Lung (tissue), 16 donors: ENCODE data around the gene UTS2R. TPM values are rescaled to one million over a fixed set of nuclear protein-coding genes. Genes with fewer than 3 reads are reported as not detected.

Experiments used
- ATAC-seq: fragments of 200-7000 bp; cut with Tn5 transposase; one replicate; pipeline ENCODE4 v1.9.1; 2020; ENCODE audit warnings: moderate number of reproducible peaks; ENCODE audit not compliant: insufficient read depth, low FRiP score
- DNase-seq, 3 donors: peaks; one replicate each; pipeline ENCODE4 v3.0.0-alpha.2; 2013 to 2017
- H3K27ac ChIP-seq, 2 donors: one replicate each; pipeline ENCODE4 v1.5.1; 2013; ENCODE audit warnings: mild to moderate bottlenecking in 2 of 2, moderate library complexity in 2 of 2, control low read depth in 1 of 2, inconsistent platforms in 1 of 2, low read depth in 1 of 2, low read length in 1 of 2
- H3K27me3 ChIP-seq, 3 donors: one replicate each; pipeline ENCODE4 v1.5.1; 2013; ENCODE audit warnings: low read length in 2 of 3; ENCODE audit not compliant: control insufficient read depth in 3 of 3, insufficient read depth in 3 of 3
- H3K36me3 ChIP-seq, 4 donors: one replicate each; pipeline ENCODE4 v1.5.1; 2013; ENCODE audit warnings: low read length in 4 of 4, mild to moderate bottlenecking in 1 of 4, moderate library complexity in 1 of 4; ENCODE audit not compliant: control insufficient read depth in 4 of 4, insufficient read depth in 4 of 4
- H3K4me1 ChIP-seq, 5 donors: one replicate each; pipeline ENCODE4 v1.5.1; 2013; ENCODE audit warnings: low read length in 5 of 5, mild to moderate bottlenecking in 2 of 5, moderate library complexity in 1 of 5; ENCODE audit not compliant: control insufficient read depth in 5 of 5, insufficient read depth in 5 of 5
- H3K4me3 ChIP-seq: one replicate; pipeline ENCODE4 v1.5.1; 2013; ENCODE audit warnings: mild to moderate bottlenecking, control low read depth, moderate library complexity
- H3K9ac ChIP-seq, 2 donors: one replicate each; pipeline ENCODE4 v1.5.1; 2013; ENCODE audit warnings: low read length in 2 of 2, control low read depth in 1 of 2; ENCODE audit not compliant: insufficient read depth in 1 of 2
- H3K9me3 ChIP-seq, 4 donors: one replicate each; pipeline ENCODE4 v1.5.1; 2013; ENCODE audit warnings: low read length in 3 of 4, mild to moderate bottlenecking in 1 of 4, moderate library complexity in 1 of 4; ENCODE audit not compliant: control insufficient read depth in 4 of 4, insufficient read depth in 3 of 4
- WGBS, 2 donors: extraction: QIAGEN DNeasy Blood & Tissue Kit; methylation state at CpG; one replicate each; pipeline ENCODE4 v1.1.7; 2013; 5-methylcytosine and 5-hydroxymethylcytosine counted together
- long read RNA-seq, 5 donors: transcript quantifications; one replicate each; lab custom pipeline, GENCODE V29; 2026
- polyA plus RNA-seq, 2 donors: library from polyadenylated mRNA; stranded (reverse); fragments of 200-250 nt; gene quantifications; one replicate each; pipeline ENCODE4 v1.2.1, GENCODE V29; 2013
- total RNA-seq, 2 donors: library from RNA; depleted of rRNA in 1 of 2; stranded (reverse); fragments of >200 nt in 1 of 2; gene quantifications; one replicate each; pipeline ENCODE4 v1.2.1, GENCODE V29; 2014 to 2021
- TF ChIP-seq, protein P1 (sequence below): IDR thresholded peaks from 2 replicates; pipeline ENCODE4 v1.5.1; 2012; ENCODE audit warnings: mild to moderate bottlenecking; ENCODE audit errors: control extremely low read depth, extremely low read depth
- donor health status: control.
- donor health status: control.
- donor health status: Bipolar disorder and iron deficiency.
- donor health status: healthy.
- donor health status: DM: yes; HTN: yes; CAD: no.

The UTS2R gene
- total RNA-seq: under 1 TPM in 1 of 2 donors, not detected in 1; 0.17 TPM
- not detected for polyA plus RNA-seq
- long read RNA-seq, donor 1: 0 reads
- long read RNA-seq, donor 2: 0 reads
- long read RNA-seq, donor 3: 0 reads
- long read RNA-seq, donor 4: 0 reads
- long read RNA-seq, donor 5: 0 reads

GRCh38 chr17:82371333-82372248, at the start of gene UTS2R:
Gene UTS2R (plus strand): TSS chr17:82371765. CDS start chr17:82374325, 2,560 bp downstream.
- Histone ChIP-seq H3K4me1 (peaks cover 0 to 18% (median 8%) of the 10 kb centered on the region in 5 donors), H3K27me3 (peaks cover 22 to 43% (median 38%) of the 10 kb centered on the region in 3 donors), H3K4me3 (no peak within 1 kb of the TSS), H3K9me3 (peaks cover 0 to 7% (median 0%) of the 10 kb centered on the region in 4 donors), H3K27ac (no peak within 1 kb of the TSS), H3K36me3 (no peaks in the 10 kb centered on the region), H3K9ac (no peak within 1 kb of the TSS)
- 4 to 7% methylated on average over 69 to 109 of the region's 109 CpGs for WGBS, 2 donors
- ATAC-seq (no peak), DNase-seq (no peak)
- TF ChIP-seq, protein P1, sequence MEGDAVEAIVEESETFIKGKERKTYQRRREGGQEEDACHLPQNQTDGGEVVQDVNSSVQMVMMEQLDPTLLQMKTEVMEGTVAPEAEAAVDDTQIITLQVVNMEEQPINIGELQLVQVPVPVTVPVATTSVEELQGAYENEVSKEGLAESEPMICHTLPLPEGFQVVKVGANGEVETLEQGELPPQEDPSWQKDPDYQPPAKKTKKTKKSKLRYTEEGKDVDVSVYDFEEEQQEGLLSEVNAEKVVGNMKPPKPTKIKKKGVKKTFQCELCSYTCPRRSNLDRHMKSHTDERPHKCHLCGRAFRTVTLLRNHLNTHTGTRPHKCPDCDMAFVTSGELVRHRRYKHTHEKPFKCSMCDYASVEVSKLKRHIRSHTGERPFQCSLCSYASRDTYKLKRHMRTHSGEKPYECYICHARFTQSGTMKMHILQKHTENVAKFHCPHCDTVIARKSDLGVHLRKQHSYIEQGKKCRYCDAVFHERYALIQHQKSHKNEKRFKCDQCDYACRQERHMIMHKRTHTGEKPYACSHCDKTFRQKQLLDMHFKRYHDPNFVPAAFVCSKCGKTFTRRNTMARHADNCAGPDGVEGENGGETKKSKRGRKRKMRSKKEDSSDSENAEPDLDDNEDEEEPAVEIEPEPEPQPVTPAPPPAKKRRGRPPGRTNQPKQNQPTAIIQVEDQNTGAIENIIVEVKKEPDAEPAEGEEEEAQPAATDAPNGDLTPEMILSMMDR: no peak

DNA sequence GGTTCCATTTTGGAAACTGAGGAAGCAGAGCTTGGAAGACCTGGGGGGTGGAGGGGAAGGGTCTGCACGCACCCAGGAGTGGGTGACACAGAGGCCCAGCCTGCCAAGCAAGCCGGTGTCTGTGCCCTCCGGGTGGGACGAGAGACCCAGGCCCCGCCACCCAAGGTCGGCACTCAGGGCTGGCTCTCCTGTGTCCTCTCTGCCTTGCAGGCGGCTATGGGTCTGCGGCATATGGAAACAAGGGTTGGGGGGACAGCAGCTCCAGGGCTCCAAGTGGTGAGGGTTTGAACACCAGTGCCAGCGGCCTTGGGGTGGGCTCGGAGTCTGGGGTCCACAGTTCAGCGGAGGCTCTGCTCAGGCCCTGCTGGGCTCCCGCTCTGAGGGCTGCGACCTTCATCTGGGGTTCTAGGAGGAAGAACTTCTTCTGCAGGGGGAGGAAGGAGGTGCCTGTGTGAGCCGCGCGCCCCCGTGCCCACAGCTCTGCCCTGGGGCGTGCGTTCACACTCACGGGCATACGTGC, 49.6 kb upstream of the UTS2R start:
- 69 to 75% methylated on average over 19 to 21 of the region's 21 CpGs for WGBS, 2 donors
- TF ChIP-seq, protein P1: no peak
- Histone ChIP-seq H3K27ac (no peak overlapping the region), H3K9ac (no peak overlapping the region), H3K9me3 (no peaks in the 10 kb centered on the region), H3K36me3 (peaks cover 0 to 8% (median 0%) of the 10 kb centered on the region in 4 donors), H3K4me3 (no peak overlapping the region), H3K27me3 (peaks cover 0 to 11% (median 0%) of the 10 kb centered on the region in 3 donors), H3K4me1 (peaks cover 0 to 3% (median 0%) of the 10 kb centered on the region in 5 donors)
- DNase-seq (no peak), ATAC-seq (no peak)

DNA sequence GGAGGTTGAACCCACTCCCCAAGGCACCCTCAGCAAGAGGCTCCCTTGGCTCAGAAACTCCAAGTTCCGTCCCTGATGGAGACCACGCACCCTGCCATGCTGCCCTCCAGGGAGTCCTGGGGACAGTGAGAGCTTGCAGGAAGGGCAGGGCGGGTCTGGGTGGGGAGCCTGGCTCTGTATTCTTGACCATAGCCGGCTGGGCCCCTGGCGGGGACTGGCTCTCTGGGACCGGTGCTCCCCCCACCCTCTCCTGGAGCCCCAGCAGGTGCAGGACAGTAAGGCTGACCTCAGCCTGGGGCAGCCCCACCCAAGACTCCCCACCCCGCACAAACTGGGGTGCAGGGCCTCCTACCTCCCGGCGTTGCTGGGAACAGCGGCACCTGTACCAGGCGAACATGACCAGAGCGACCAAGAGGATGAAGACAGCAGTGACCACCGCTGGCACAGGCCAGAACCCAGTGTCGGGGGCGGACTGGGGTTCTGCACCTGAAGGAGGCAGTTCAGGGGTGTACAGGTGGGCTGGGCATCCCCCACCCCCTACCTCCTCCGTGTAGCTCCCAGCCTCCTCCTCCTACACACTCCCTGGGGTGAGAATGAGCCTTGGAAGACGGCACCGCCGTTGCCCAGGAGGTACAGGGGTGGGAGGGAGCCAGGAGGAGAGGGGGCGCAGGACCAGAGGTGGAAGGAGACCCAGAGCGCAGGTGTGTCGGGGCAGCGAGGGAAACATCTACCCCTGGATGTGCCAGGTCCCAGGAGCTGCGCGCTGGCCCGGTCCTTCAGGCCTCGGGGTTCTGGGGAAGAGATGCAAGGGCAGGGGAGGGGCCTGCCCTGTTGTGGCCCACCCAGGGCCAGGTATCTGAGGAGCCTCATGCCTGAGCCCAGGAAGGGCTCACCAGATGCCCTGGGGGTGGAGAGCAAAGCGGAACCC, 48.8 kb upstream of the UTS2R start:
- no peak for DNase-seq
- H3K27ac ChIP-seq: no peak overlapping the region
- no peak overlapping the region for H3K9ac ChIP-seq
- peaks cover 0 to 11% (median 4%) of the 10 kb centered on the region in 3 donors for H3K27me3 ChIP-seq
- H3K36me3 ChIP-seq: peaks cover 0 to 8% (median 0%) of the 10 kb centered on the region in 4 donors
- no peak overlapping the region for H3K4me3 ChIP-seq
- peaks cover 0 to 3% (median 0%) of the 10 kb centered on the region in 5 donors for H3K4me1 ChIP-seq
- no peak for ATAC-seq
- whole genome bisulfite sequencing, 2 donors: 85 to 91% methylated on average over 25 to 28 of the region's 28 CpGs
- TF ChIP-seq, protein P1: no peak
- no peaks in the 10 kb centered on the region for H3K9me3 ChIP-seq
